Measurements from ENCODE around the gene SPNS2. TPM values are rescaled to one million over a fixed set of nuclear protein-coding genes. Genes with fewer than 3 reads are reported as not detected.

SPNS2 gene
- total RNA-seq, 1 donor from 2014 or later, result 0.38 TPM

DNA sequence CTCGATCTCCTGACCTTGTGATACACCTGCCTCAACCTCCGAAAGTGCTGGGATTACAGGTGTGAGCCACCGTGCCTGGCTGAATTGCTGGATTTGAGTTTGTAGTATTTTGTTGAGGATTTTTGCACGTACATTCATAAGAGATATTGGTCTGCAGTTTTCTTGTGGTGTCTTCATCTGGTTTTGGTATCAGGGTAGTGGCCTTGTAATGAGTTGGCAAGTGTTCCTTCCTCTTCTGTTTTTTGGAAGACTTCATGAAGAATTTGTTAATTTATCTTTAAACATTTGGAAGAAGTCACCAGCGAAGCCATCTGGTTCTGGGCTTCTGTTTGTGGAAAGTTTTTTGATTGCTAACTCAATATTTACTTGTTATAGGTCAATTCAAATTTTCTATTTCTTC lies 38.0 kb upstream of the SPNS2 start:
- H3K27ac Mint-ChIP-seq, result no peak overlapping the region

DNA sequence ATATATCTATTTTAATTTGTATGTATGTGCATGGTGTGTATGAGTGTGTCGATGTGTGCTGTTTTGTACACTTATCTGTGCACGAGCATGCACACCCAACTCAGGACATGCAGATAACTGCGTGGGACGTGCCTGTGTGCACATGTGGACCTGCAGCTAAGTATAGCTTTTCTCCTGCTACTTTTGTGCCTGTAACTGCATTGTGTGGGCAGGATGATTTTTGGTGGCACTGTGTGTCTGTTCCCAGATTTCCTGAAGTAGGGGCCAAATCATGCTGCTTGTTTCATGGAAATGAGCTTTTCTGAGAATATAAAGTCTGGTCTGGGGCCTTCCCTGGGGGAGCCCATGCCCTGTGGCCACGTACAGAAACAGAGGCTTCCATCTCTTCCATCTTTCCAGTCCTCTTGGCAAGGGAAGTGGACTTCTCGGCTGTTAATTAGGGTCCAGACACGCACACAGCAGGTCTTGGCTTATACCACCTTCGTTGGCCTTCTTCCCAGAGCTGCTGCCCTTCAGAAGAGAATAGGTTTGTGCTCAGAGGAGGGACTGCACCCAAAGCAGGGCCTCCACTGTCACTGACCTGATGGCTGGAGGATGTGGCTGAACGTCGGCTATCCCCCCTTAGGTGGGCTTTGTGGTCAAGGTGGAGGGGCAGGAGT lies 34.7 kb upstream of the SPNS2 start:
- DNase-seq (no peak), ATAC-seq (ENCODE audit: low read depth) (no peak)
- no peaks in the 10 kb centered on the region for H3K27me3 Mint-ChIP-seq
- no peak overlapping the region for H3K4me3 Mint-ChIP-seq
- TF ChIP-seq, protein P1, sequence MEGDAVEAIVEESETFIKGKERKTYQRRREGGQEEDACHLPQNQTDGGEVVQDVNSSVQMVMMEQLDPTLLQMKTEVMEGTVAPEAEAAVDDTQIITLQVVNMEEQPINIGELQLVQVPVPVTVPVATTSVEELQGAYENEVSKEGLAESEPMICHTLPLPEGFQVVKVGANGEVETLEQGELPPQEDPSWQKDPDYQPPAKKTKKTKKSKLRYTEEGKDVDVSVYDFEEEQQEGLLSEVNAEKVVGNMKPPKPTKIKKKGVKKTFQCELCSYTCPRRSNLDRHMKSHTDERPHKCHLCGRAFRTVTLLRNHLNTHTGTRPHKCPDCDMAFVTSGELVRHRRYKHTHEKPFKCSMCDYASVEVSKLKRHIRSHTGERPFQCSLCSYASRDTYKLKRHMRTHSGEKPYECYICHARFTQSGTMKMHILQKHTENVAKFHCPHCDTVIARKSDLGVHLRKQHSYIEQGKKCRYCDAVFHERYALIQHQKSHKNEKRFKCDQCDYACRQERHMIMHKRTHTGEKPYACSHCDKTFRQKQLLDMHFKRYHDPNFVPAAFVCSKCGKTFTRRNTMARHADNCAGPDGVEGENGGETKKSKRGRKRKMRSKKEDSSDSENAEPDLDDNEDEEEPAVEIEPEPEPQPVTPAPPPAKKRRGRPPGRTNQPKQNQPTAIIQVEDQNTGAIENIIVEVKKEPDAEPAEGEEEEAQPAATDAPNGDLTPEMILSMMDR (IDR thresholded peaks at IDR 0.05), result no peak
- H3K27ac Mint-ChIP-seq, result no peak overlapping the region
- peaks cover 8% of the 10 kb centered on the region for H3K9me3 Mint-ChIP-seq
- H3K4me1 Mint-ChIP-seq, result no peaks in the 10 kb centered on the region
- no peaks in the 10 kb centered on the region for H3K36me3 Mint-ChIP-seq (ENCODE audit: low read depth)
- intact Hi-C loops (cut with micrococcal nuclease), result no loop called here
- POLR2A ChIA-PET, result no interaction called here
- CTCF ChIA-PET, result no interaction called here

More for the DNA sequence above, 38.0 kb upstream of the SPNS2 start:
- H3K4me3 Mint-ChIP-seq, result no peak overlapping the region
- ChIA-PET POLR2A (interaction anchor here (0.6 kb wide), 1 partner anchor 261 kb away, joined by 5 read pairs; no protein-coding TSS in a partner anchor), CTCF (no interaction called here)
- ATAC-seq (ENCODE audit: low read depth), result no peak
- TF ChIP-seq, protein P1 (IDR thresholded peaks at IDR 0.05), result no peak
- intact Hi-C loops (cut with micrococcal nuclease), result no loop called here
- H3K4me1 Mint-ChIP-seq, result no peaks in the 10 kb centered on the region
- H3K27me3 Mint-ChIP-seq, result no peaks in the 10 kb centered on the region
- H3K9me3 Mint-ChIP-seq, result peaks cover 8% of the 10 kb centered on the region
- DNase-seq, result no peak
- no peaks in the 10 kb centered on the region for H3K36me3 Mint-ChIP-seq (ENCODE audit: low read depth)

DNA sequence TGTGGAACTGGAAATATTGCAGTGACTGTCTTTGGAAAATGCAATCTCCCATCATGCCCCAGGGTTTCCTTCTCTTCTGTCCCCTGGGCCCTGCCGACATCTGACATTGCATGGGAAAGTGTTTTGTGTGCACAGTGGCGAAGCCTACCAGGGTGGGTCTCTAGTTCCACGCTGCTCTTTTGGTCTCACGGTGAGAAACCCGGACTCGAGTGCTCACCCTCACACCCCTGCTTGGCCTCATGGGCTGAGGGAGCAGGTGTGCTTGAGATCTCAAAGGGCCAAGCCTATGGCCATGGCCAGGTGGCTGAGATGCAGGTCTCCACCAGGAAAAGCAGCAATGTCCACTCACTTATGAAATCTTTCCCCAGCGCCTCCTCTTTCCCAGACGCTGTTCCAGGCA lies 32.9 kb upstream of the SPNS2 start:
- Mint-ChIP-seq H3K27ac (no peak overlapping the region), H3K9me3 (no peaks in the 10 kb centered on the region), H3K4me1 (no peaks in the 10 kb centered on the region), H3K4me3 (no peak overlapping the region), H3K27me3 (no peaks in the 10 kb centered on the region), H3K36me3 (ENCODE audit: low read depth) (no peaks in the 10 kb centered on the region)
- no peak for ATAC-seq (ENCODE audit: low read depth)
- ChIA-PET POLR2A (no interaction called here), CTCF (no interaction called here)
- intact Hi-C loops (cut with micrococcal nuclease), result no loop called here
- TF ChIP-seq, protein P1 (IDR thresholded peaks at IDR 0.05), result no peak
- DNase-seq, result no peak

DNA sequence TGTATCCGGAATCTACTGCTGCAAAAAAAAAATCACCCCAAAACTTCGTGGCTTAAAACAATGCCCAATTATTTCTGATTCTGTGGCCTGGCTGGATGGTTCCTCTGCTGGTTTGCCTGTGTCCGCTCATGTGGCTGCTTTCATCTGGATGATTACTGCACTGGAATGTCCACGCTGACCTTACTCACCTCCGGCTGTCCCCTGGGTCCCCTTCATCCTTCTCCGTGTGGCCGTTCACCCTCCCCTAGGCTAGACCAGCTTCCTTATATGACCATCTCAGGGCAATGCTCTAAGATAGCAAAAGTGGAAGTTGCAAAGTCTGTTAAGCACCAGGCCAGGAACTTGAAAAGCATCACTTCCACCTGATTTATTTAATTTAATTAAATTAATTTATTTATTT lies 31.4 kb upstream of the SPNS2 start:
- no peaks in the 10 kb centered on the region for H3K9me3 Mint-ChIP-seq
- no peak overlapping the region for H3K27ac Mint-ChIP-seq
- ChIA-PET POLR2A (no interaction called here), CTCF (no interaction called here)
- no peaks in the 10 kb centered on the region for H3K27me3 Mint-ChIP-seq
- TF ChIP-seq, protein P1 (IDR thresholded peaks at IDR 0.05), result no peak
- DNase-seq (no peak), ATAC-seq (ENCODE audit: low read depth) (no peak)
- intact Hi-C loops (cut with micrococcal nuclease), result no loop called here
- H3K4me3 Mint-ChIP-seq, result no peak overlapping the region
- no peaks in the 10 kb centered on the region for H3K36me3 Mint-ChIP-seq (ENCODE audit: low read depth)
- H3K4me1 Mint-ChIP-seq, result no peaks in the 10 kb centered on the region

DNA sequence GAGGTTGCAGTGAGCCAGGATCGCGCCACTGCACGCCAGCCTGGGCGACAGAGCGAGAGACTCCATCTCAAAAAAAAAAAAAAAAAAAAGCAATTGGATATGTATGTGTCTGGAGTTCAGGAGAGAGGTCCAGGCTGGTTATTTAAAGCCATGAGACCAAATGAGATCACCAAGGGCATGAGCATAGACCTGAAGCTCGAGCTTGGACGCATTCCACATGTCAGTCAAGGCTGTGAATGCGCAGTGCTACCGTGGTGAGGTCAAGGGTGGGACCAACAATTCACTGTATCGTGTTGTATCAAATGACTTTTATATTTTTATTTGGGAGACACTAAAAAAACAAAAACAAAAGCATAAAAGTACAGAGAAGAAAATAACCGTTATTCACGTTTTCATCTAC lies 29.1 kb upstream of the SPNS2 start:
- ChIA-PET POLR2A (no interaction called here), CTCF (no interaction called here)
- no peaks in the 10 kb centered on the region for H3K4me1 Mint-ChIP-seq
- ATAC-seq (ENCODE audit: low read depth) (no peak), DNase-seq (no peak)
- no peak overlapping the region for H3K4me3 Mint-ChIP-seq
- H3K36me3 Mint-ChIP-seq (ENCODE audit: low read depth), result no peaks in the 10 kb centered on the region
- no peak overlapping the region for H3K27ac Mint-ChIP-seq
- TF ChIP-seq, protein P1 (IDR thresholded peaks at IDR 0.05), result no peak
- H3K27me3 Mint-ChIP-seq, result no peaks in the 10 kb centered on the region
- no peaks in the 10 kb centered on the region for H3K9me3 Mint-ChIP-seq
- intact Hi-C loops (cut with micrococcal nuclease), result no loop called here
